SH-SY5Y (cell line): ENCODE measurements around the gene SCEL.

Source experiments
- GATA2 ChIP-seq: IDR thresholded peaks from 2 replicates; pipeline ENCODE4 v1.6.1; 2011; ENCODE audit warnings: mild to moderate bottlenecking, low read depth, low read length
- GATA3 ChIP-seq: IDR thresholded peaks from 2 replicates; pipeline ENCODE4 v1.6.1; 2011; ENCODE audit warnings: low read depth, mild to moderate bottlenecking, low read length, moderate library complexity

- TF ChIP-seq GATA2 = no peak
- TF ChIP-seq GATA3 = no peak
These were observed 10.3 kb downstream of the SCEL start for GRCh38 chr13:77545626-77546412.
